Stimulated activated naive B cell treated with anti-CD40 and anti-IgM and Interleukin-4, amounts not matched to agents 10 μg/mL and 1 μg/mL and 100 μg/mL, for 72 hours (primary cell): ENCODE results near the gene SLC66A1.

ENCODE experiments used
- ATAC-seq, 2 donors: fragments of 150-1000 bp; cut with Tn5 transposase; replicated peaks; 2 replicates each; pipeline ENCODE4 v1.10.0; 2021; ENCODE audit warnings: moderate library complexity in 1 of 2
- DNase-seq: peaks from one replicate; pipeline ENCODE4 v3.0.0; 2021
- H3K27ac Mint-ChIP-seq: one replicate; pipeline ENCODE4 v1.8.0; 2022; ENCODE audit warnings: mild to moderate bottlenecking, mixed read lengths
- H3K27me3 Mint-ChIP-seq, 2 donors: one replicate each; pipeline ENCODE4 v1.8.0; 2022; ENCODE audit warnings: mixed read lengths in 2 of 2
- H3K36me3 Mint-ChIP-seq, 2 donors: one replicate each; pipeline ENCODE4 v1.8.0; 2022; ENCODE audit warnings: mixed read lengths in 2 of 2, mild to moderate bottlenecking in 1 of 2
- H3K4me1 Mint-ChIP-seq, 2 donors: one replicate each; pipeline ENCODE4 v1.8.0; 2022; ENCODE audit warnings: mixed read lengths in 2 of 2, mild to moderate bottlenecking in 1 of 2
- H3K4me3 Mint-ChIP-seq, 2 donors: one replicate each; pipeline ENCODE4 v1.8.0; 2022; ENCODE audit warnings: mild to moderate bottlenecking in 2 of 2, mixed read lengths in 2 of 2, moderate library complexity in 1 of 2
- H3K9me3 Mint-ChIP-seq, 2 donors: one replicate each; pipeline ENCODE4 v1.8.0; 2022; ENCODE audit warnings: mixed read lengths in 2 of 2, mild to moderate bottlenecking in 1 of 2

SLC66A1 gene

DNA sequence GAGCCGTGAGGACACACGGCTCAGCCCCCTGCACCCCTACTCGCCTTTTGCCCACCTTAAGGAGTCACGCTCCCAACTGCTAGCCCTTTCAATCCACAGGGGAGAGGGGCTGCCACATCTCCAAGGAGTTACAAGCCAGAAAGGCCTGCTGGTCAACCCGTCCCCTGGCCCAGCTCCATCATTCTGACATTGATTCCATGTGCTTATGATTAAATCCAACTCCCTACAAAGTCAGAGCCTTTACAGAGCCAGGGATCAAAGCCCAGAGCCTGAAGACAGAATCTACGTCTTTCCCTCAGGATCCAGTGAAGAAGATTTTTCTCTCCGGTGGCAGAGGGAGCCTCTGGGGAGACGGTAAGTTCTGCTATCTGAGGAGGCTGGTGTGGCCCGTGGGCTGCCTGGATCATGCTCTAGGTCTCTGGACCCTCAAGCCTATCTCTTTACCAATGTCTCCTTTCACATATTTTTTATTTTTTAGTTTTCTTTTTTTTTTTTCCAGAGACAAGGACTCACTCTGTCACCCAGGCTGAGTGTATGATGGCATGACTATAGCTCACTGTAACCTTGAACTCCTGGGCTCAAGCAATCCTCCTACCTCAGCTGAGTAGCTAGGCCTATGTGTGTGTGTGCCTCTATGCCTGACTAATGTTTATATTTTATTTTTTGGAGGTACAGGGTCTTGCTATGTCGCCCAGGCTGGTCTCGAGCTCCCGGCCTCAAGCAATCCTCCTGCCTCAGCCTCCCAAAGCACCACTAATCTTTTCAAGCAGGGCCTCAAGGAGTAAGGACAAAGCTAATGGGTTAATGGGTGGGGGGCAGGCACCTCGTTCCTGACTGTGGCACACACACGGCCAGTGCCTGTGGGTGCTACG lies 61.3 kb downstream of the SLC66A1 start:
- peaks cover 5 to 27% of the 10 kb centered on the region in 2 donors for H3K4me1 Mint-ChIP-seq
- ATAC-seq (no peak), DNase-seq (no peak)
- H3K9me3 Mint-ChIP-seq = no peaks in the 10 kb centered on the region
- no peaks in the 10 kb centered on the region for H3K27me3 Mint-ChIP-seq
- H3K27ac Mint-ChIP-seq = peak overlapping the region; percentile 47
- no peak overlapping the region for H3K4me3 Mint-ChIP-seq
- H3K36me3 Mint-ChIP-seq = peaks cover 21 to 61% of the 10 kb centered on the region in 2 donors

DNA sequence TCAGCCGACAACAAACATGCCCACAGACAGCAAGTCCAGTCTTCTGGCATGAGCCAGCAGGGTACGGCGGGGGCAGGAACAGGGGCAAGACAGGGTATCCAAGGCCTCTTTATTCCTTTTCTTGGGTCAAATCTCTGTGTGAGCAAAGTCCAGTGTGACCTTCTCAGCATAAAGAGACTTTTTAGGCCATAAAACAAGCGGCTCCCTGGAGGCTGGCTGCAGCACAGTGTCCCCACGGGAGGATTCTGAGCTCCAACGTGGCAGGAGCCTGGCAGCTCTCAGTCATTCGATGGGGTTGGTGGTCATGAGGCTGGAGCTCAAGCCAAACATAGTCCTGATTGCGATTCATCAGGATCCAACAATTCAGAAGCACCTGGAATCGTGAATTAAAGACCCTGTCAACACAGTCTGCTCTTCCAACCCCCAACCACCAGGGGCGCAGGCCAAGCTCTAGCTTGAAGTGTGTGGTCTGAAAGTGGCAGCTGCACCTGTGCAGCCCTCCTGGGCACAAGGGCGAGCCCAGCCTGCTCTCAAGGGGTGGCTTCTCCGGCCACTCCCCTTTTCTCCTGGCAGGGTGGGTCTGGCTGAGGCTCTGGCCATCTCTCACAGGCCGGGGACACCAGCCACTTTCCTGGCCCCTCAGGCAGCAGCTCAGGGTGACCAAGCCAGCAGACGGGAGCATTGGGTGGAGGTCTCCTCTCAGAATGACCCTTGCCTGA lies 62.1 kb downstream of the SLC66A1 start:
- Mint-ChIP-seq H3K36me3 (peaks cover 25 to 64% of the 10 kb centered on the region in 2 donors), H3K27me3 (no peaks in the 10 kb centered on the region), H3K4me3 (no peak overlapping the region), H3K4me1 (peaks cover 5 to 29% of the 10 kb centered on the region in 2 donors), H3K27ac (peak overlapping the region; percentile 20), H3K9me3 (no peaks in the 10 kb centered on the region)
- DNase-seq (no peak), ATAC-seq (peak in 1 of 2 donors; percentile 46)

DNA sequence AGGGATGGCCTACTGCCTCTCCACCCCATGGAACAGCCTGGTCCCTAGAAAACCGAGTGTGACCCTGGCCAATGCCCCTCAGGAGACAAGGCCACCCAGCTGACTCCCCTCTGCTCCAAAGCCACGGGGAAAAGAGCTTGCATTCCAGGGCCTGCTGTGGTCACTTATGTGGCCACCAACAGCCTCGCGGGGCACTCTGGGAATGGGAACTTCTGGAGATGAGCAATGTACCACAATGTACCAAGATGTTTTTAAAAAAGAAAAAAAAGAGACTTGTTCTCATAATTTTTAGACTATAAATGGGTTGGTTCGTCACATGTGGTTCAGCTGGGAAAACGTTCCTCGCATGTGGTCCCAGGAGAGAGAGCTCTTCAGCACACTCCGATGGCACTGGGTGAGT lies 62.8 kb downstream of the SLC66A1 start:
- no peak for DNase-seq
- ATAC-seq = no peak
- Mint-ChIP-seq H3K36me3 (peaks cover 25 to 69% of the 10 kb centered on the region in 2 donors), H3K9me3 (no peaks in the 10 kb centered on the region), H3K27me3 (no peaks in the 10 kb centered on the region), H3K27ac (peak overlapping the region; percentile 20), H3K4me3 (no peak overlapping the region), H3K4me1 (peaks cover 5 to 26% of the 10 kb centered on the region in 2 donors)

DNA sequence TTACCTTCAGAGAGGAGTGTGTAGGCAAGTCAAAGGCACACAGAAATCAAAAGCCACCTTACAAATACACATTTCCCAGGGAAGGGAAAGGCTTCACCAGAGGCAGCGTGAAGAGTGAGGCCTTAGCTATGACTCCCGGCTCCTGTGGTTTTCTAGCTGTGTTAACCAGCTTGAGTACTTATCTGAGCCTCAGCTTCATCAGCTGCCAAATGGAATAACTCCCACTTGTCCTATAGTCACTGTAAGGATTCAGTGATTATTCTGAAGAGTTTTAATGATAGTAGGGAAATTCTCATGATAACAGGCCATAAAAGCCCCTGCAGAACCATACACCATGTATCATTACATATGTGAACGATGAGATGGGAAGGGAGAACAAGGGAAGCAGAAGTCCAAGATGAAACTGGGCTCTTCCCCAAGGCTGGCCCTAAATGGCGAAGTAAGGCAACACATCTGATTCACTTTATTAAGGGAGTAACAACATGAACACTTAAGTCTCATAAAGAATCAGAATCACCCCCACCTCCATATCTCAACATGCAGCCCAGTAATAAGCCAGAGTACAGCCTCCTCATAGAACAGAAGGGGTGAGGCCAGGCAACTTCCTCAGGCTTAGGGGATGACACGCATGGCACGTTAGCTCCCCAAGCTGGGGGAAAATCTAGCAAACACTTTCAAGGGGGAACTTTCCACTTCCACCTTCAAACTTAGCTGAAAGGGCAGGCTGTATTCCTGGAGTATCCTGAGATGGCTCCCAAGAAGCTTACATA lies 63.7 kb downstream of the SLC66A1 start:
- no peaks in the 10 kb centered on the region for H3K27me3 Mint-ChIP-seq
- H3K9me3 Mint-ChIP-seq = no peaks in the 10 kb centered on the region
- H3K27ac Mint-ChIP-seq = peak overlapping the region; percentile 59
- ATAC-seq (no peak), DNase-seq (no peak)
- H3K4me3 Mint-ChIP-seq = no peak overlapping the region
- peaks cover 27 to 63% of the 10 kb centered on the region in 2 donors for H3K36me3 Mint-ChIP-seq
- peaks cover 1 to 19% of the 10 kb centered on the region in 2 donors for H3K4me1 Mint-ChIP-seq

DNA sequence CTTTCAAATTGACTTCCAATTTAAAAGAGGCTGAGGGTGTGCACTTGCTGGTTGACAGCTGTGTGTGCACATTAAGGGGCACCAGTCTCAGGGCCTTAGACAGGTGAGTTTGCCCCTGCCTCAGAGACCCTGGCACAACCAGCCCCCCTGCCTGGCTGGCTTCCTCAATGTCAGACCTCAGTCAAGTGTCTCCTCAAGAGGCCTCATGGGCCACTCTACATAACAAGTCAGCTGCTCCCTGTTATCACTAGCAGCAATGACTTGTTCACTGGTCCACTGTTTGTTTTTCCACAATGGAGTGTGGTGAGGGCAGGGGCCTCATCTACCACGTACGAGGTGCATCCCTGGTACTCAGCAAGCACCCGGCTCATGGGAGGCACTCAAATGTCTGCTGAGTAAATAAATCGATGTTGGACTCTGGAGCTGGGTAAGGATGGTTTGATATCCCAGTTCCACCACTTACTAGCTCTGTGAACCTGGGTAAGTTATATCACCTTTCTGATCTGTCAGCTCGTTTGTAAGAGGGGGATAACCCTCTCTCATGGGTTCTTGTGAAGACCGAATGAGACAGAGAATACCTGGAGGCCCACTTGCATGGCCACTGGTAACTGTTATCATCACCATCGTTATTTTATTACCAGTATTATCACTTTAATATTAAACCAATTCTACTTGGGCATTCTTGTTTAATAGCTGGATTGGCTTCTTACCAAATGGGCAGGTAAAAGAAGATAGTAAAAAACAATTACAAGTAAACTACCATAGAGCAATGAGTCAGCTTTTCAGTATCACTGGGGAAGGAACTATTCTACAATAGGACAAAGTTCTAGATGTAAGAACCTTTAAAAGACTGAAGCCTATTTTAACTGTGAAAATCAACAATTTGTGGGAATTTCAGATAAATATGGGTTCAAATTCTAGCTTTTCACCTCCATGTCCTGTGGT lies 64.6 kb downstream of the SLC66A1 start:
- Mint-ChIP-seq H3K4me1 (peaks cover 3 to 16% of the 10 kb centered on the region in 2 donors), H3K36me3 (peaks cover 27 to 64% of the 10 kb centered on the region in 2 donors), H3K4me3 (no peak overlapping the region), H3K9me3 (no peaks in the 10 kb centered on the region), H3K27ac (peak overlapping the region; percentile 22), H3K27me3 (no peaks in the 10 kb centered on the region)
- DNase-seq (no peak), ATAC-seq (no peak)

DNA sequence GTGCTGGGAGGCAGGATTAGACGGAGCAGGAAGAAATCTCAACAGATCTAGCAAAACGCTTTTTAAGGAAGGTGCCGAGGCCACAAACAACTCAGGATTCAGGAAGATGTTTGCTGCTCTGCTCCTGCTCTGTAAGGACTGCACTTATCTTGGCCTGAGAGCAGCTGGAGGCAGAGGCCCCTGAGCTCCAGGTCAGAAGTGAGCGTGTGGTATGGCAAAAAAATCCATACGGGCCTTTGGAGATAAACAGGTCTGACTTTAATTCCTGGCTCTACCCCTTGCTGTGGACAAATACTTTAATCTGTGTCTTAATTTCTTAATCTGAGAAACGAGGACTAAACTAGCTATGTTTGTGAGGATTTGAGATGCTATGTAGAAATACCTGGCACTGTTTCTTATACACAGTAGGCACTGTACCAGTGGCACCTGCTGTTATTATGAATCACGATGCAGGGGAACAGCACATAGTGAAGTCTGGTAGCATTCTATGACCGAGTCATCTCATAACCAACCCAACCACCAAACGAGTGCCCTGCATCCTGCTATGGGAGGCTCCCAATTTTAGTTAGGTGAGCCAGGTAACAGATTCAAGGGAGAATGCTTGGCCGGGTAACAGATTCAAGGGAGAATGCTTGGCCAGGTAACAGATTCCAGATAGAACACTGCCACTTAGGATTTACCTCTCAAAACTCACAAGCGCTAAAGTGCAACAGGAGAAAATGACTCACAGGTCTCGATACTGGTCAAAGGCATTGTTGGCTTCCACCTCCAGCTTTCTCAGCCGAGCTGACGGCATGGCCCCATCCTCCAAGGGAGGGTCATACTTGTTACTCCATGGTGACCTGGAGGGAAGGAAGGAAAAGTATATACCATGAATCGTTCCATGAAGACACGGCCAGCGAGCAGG lies 65.9 kb downstream of the SLC66A1 start:
- no peak for DNase-seq
- H3K4me3 Mint-ChIP-seq = no peak overlapping the region
- peak overlapping the region; percentile 75 for H3K27ac Mint-ChIP-seq
- peaks cover 3 to 16% of the 10 kb centered on the region in 2 donors for H3K4me1 Mint-ChIP-seq
- no peaks in the 10 kb centered on the region for H3K9me3 Mint-ChIP-seq
- ATAC-seq = no peak
- peaks cover 27 to 60% of the 10 kb centered on the region in 2 donors for H3K36me3 Mint-ChIP-seq
- no peaks in the 10 kb centered on the region for H3K27me3 Mint-ChIP-seq
